DND-41 (cell line): ENCODE results near the gene MDH1.

Experiments
- ATAC-seq: fragments of 200-7000 bp; cut with Tn5 transposase; 3 replicates; pipeline ENCODE4 v1.9.1; 2021; ENCODE audit warnings: low read depth; ENCODE audit not compliant: insufficient read depth
- DNase-seq: peaks from one replicate; pipeline ENCODE4 v3.0.0-alpha.2; 2020
- H2AFZ ChIP-seq: 2 replicates; pipeline ENCODE4 v1.6.0; 2012; ENCODE audit warnings: low read depth, low read length
- H3K27ac ChIP-seq: 2 replicates; pipeline ENCODE4 v1.5.1; 2012; ENCODE audit warnings: low read length, inconsistent platforms
- H3K27me3 ChIP-seq: fragments of 200-600 bp; sonication (generic); 2 replicates; pipeline ENCODE4 v1.6.0; 2012; ENCODE audit warnings: low read length, mild to moderate bottlenecking, inconsistent platforms; ENCODE audit not compliant: insufficient read depth, poor library complexity
- H3K36me3 ChIP-seq: 2 replicates; pipeline ENCODE4 v1.5.1; 2012; ENCODE audit warnings: low read length, inconsistent platforms; ENCODE audit not compliant: insufficient read depth
- H3K4me1 ChIP-seq: 2 replicates; pipeline ENCODE4 v1.5.1; 2012; ENCODE audit warnings: mild to moderate bottlenecking, low read length; ENCODE audit not compliant: insufficient read depth
- H3K4me2 ChIP-seq: 2 replicates; pipeline ENCODE4 v1.6.0; 2012; ENCODE audit warnings: mild to moderate bottlenecking, moderate library complexity, low read length, inconsistent platforms; ENCODE audit not compliant: insufficient read depth
- H3K4me3 ChIP-seq, 2 experiments: fragments of 200-600 bp in 1 of 2; shearing (Covaris generic) in 1 of 2; 2 replicates each; pipeline ENCODE4 v1.5.1; 2012 to 2016; ENCODE audit warnings: inconsistent platforms in 2 of 2, low read length in 2 of 2, mild to moderate bottlenecking in 2 of 2, low read depth in 1 of 2, moderate library complexity in 1 of 2
- H3K79me2 ChIP-seq: 2 replicates; pipeline ENCODE4 v1.6.0; 2012; ENCODE audit warnings: low read length, inconsistent platforms; ENCODE audit not compliant: insufficient read depth
- H3K9ac ChIP-seq: 2 replicates; pipeline ENCODE4 v1.6.0; 2012; ENCODE audit warnings: low read depth, mild to moderate bottlenecking, inconsistent platforms, low read length, moderate library complexity
- H3K9me3 ChIP-seq: 2 replicates; pipeline ENCODE4 v1.5.1; 2012; ENCODE audit warnings: low read length, moderate library complexity, mild to moderate bottlenecking, inconsistent platforms; ENCODE audit not compliant: insufficient read depth, severe bottlenecking
- H4K20me1 ChIP-seq: 2 replicates; pipeline ENCODE4 v1.6.0; 2012; ENCODE audit warnings: low read length; ENCODE audit not compliant: insufficient read depth
- EZH2 ChIP-seq: IDR thresholded peaks from 3 replicates; pipeline ENCODE4 v1.6.1; 2012; ENCODE audit warnings: borderline replicate concordance, low read depth, mild to moderate bottlenecking, moderate library complexity, low read length, inconsistent platforms; ENCODE audit not compliant: severe bottlenecking
- TF ChIP-seq, protein P1 (sequence below): IDR thresholded peaks from 2 replicates; pipeline ENCODE4 v1.5.1; 2012; ENCODE audit warnings: borderline replicate concordance, low read length, moderate library complexity, mild to moderate bottlenecking; ENCODE audit not compliant: poor library complexity, severe bottlenecking; ENCODE audit errors: extremely low read depth

The MDH1 gene

DNA sequence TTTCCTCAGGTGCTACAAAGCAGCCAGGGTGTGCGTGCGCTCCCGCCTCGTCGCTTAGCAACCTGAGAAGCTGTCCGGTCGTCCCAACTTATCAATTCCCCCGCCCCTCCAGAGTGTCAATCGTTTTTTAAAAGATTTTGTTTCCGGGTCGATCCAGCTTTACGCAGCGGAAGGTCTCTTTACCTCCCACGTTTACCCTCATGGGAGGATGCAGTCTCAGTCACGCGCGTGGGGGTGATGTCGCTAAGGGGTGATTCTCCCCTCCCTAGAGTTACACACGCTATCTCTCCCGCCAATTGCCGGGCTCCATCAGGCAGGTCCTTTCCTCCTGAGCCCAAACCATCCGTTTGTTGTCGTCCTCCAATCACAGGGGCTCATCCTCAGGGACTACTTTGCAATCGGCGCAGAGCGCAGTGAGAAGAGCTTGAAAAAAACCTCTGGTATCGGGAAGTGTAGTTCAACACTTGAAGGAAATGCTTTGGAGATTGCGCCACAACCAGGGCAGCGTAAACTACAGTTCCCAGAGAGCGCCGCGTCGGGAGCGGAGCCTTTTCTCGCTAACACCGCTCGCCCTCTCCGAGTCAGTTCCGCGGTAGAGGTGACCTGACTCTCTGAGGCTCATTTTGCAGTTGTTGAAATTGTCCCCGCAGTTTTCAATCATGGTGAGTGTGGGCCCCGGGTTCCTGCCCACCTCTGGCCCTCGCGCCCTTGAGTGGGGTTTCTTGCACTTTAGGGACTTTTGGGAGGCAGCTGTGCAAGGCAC lies at the start of gene MDH1, which contains the start of gene WDPCP:
MDH1 (plus strand) TSS at position 579 of the 763 bp plus-strand sequence; CDS start at position 660, 81 bp downstream.
WDPCP (minus strand) TSS at position 93 of the 763 bp plus-strand sequence. CDS start 206 bp downstream, outside the sequence.
- DNase-seq (peak; percentile 96), ATAC-seq (peak; percentile 90)
- Histone ChIP-seq H4K20me1 (peaks cover 12% of the 10 kb centered on the region; the same call in 1 of the 2 replicates), H3K27me3 (no peaks in the 10 kb centered on the region), H3K4me1 (peaks cover 51% of the 10 kb centered on the region), H3K9ac (peak within 1 kb of the TSS; percentile 79), H3K4me2 (peak within 1 kb of the TSS; percentile 96), H3K79me2 (peaks cover 91% of the 10 kb centered on the region), H3K9me3 (no peaks in the 10 kb centered on the region), H3K36me3 (peaks cover 18% of the 10 kb centered on the region), H3K27ac (peak within 1 kb of the TSS; percentile 88), H3K4me3 (peak within 1 kb of the TSS; percentile 78 to 81), H2AFZ (peak within 1 kb of the TSS; percentile 93)
- TF ChIP-seq EZH2: no peak
- TF ChIP-seq, protein P1, sequence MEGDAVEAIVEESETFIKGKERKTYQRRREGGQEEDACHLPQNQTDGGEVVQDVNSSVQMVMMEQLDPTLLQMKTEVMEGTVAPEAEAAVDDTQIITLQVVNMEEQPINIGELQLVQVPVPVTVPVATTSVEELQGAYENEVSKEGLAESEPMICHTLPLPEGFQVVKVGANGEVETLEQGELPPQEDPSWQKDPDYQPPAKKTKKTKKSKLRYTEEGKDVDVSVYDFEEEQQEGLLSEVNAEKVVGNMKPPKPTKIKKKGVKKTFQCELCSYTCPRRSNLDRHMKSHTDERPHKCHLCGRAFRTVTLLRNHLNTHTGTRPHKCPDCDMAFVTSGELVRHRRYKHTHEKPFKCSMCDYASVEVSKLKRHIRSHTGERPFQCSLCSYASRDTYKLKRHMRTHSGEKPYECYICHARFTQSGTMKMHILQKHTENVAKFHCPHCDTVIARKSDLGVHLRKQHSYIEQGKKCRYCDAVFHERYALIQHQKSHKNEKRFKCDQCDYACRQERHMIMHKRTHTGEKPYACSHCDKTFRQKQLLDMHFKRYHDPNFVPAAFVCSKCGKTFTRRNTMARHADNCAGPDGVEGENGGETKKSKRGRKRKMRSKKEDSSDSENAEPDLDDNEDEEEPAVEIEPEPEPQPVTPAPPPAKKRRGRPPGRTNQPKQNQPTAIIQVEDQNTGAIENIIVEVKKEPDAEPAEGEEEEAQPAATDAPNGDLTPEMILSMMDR: no peak

DNA sequence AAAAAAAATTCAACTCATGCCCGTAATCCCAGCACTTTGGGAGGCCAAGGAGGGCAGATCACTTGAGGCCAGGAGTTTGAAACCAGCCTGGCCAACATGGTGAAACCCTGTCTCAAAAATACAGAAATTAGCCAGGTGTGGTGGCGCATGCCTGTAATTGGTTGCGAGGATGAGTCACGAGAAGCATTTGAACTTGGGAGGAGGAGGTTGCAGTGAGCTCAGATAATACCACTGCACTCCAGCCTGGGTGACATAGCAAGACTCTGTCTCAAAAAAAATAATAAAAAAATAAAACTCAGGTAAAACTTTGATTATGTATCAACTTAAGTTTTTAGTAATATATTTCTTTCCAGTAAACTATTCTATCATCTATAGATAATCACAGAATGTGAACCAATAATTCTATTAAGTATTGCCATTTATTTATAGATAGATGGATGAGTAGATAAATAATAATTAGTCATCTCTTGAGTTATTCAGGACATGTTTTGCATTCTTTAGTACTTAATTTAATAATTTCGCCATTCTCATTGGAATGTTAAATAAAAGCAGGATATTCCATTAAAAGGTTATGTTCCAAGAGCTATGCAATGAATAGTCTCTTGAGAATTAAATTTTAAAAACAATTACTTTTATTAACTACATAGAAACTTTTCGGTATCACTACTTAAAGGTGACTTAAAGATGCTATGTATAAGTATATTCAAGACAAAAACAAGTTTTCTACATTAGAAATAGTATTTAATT lies 49.2 kb upstream of the MDH1 start:
- H3K36me3 ChIP-seq: no peaks in the 10 kb centered on the region
- H4K20me1 ChIP-seq: no peaks in the 10 kb centered on the region
- no peak for ATAC-seq
- TF ChIP-seq, protein P1: no peak
- H3K4me3 ChIP-seq: no peak overlapping the region
- no peak overlapping the region for H3K27ac ChIP-seq
- no peak for DNase-seq
- H3K4me2 ChIP-seq: no peak overlapping the region
- H3K9ac ChIP-seq: no peak overlapping the region
- no peak overlapping the region for H2AFZ ChIP-seq
- no peaks in the 10 kb centered on the region for H3K27me3 ChIP-seq
- no peaks in the 10 kb centered on the region for H3K4me1 ChIP-seq
- no peaks in the 10 kb centered on the region for H3K9me3 ChIP-seq
- peaks cover 4% of the 10 kb centered on the region; the same call in 1 of the 2 replicates for H3K79me2 ChIP-seq

DNA sequence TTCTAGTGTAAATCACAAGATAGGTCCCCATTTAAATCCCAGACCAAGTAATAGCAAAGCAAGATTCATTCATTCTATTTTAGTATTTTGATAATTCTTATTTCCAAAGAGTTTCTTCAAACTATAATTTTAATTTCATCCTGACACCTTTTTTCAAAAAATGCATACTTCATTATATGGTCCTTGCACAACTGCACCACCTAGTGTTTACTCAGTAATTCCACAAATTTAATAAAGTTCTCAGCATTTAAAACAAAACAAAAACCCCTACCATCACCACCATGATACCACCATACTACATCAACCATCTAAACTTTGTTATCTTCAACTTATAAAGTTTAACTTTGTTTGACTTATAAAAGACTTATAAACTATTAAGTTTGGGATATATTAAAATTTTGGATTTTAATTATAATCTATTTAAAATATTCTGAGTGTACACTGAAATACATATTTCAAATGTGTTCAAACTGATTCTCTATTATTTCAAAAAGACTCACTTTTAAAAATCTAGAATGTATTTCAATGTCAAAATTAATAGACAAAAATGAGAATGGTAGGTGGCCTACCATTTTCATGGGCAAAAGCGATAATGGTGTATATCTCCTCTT lies 44.6 kb upstream of the MDH1 start:
- H3K4me1 ChIP-seq: no peaks in the 10 kb centered on the region
- ATAC-seq (peak; percentile 71), DNase-seq (no peak)
- H3K4me2 ChIP-seq: no peak overlapping the region
- no peaks in the 10 kb centered on the region for H4K20me1 ChIP-seq
- H3K9ac ChIP-seq: no peak overlapping the region
- 0 out of 2 replicates have a peak, but pooled peaks cover 2% of the 10 kb centered on the region for H3K79me2 ChIP-seq
- no peak overlapping the region for H3K4me3 ChIP-seq
- H2AFZ ChIP-seq: no peak overlapping the region
- no peak overlapping the region for H3K27ac ChIP-seq
- no peaks in the 10 kb centered on the region for H3K9me3 ChIP-seq
- H3K27me3 ChIP-seq: no peaks in the 10 kb centered on the region
- TF ChIP-seq EZH2: no peak
- TF ChIP-seq, protein P1: peak; percentile 74
- no peaks in the 10 kb centered on the region for H3K36me3 ChIP-seq
